GM21360 (cell line): ENCODE data around the gene CEACAM7.

Source experiments
- ATAC-seq: cut with Tn5 transposase; IDR thresholded peaks from one replicate; pipeline ENCODE4 v1.9.1; 2021; ENCODE audit warnings: mild to moderate bottlenecking, moderate library complexity; ENCODE audit not compliant: unreplicated experiment

The CEACAM7 gene

DNA sequence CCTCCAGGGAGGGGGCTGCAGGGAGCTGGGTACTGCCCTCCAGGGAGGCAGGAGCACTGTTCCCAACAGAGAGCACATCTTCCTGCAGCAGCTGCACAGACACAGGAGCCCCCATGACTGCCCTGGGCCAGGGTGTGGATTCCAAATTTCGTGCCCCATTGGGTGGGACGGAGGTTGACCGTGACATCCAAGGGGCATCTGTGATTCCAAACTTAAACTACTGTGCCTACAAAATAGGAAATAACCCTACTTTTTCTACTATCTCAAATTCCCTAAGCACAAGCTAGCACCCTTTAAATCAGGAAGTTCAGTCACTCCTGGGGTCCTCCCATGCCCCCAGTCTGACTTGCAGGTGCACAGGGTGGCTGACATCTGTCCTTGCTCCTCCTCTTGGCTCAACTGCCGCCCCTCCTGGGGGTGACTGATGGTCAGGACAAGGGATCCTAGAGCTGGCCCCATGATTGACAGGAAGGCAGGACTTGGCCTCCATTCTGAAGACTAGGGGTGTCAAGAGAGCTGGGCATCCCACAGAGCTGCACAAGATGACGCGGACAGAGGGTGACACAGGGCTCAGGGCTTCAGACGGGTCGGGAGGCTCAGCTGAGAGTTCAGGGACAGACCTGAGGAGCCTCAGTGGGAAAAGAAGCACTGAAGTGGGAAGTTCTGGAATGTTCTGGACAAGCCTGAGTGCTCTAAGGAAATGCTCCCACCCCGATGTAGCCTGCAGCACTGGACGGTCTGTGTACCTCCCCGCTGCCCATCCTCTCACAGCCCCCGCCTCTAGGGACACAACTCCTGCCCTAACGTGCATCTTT is 12.5 kb upstream of the CEACAM7 start:
- no peak for ATAC-seq

DNA sequence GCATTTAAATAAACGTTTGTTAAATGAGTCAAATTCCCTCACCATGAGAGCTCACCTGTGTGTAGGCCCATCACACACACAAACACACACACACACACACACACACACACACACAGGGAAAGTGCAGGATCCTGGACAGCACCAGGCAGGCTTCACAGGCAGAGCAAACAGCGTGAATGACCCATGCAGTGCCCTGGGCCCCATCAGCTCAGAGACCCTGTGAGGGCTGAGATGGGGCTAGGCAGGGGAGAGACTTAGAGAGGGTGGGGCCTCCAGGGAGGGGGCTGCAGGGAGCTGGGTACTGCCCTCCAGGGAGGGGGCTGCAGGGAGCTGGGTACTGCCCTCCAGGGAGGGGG is 11.9 kb upstream of the CEACAM7 start:
- no peak for ATAC-seq

DNA sequence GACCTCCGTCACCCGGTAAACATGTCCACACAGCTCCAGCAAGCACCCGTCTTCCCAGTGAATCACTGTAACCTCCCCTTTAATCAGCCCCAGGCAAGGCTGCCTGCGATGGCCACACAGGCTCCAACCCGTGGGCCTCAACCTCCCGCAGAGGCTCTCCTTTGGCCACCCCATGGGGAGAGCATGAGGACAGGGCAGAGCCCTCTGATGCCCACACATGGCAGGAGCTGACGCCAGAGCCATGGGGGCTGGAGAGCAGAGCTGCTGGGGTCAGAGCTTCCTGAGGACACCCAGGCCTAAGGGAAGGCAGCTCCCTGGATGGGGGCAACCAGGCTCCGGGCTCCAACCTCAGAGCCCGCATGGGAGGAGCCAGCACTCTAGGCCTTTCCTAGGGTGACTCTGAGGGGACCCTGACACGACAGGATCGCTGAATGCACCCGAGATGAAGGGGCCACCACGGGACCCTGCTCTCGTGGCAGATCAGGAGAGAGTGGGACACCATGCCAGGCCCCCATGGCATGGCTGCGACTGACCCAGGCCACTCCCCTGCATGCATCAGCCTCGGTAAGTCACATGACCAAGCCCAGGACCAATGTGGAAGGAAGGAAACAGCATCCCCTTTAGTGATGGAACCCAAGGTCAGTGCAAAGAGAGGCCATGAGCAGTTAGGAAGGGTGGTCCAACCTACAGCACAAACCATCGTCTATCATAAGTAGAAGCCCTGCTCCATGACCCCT is 11.3 kb upstream of the CEACAM7 start:
- ATAC-seq = no peak

- no peak for ATAC-seq
Observed at GRCh38 chr19:41698746-41699230, 10.7 kb upstream of the CEACAM7 start.

DNA sequence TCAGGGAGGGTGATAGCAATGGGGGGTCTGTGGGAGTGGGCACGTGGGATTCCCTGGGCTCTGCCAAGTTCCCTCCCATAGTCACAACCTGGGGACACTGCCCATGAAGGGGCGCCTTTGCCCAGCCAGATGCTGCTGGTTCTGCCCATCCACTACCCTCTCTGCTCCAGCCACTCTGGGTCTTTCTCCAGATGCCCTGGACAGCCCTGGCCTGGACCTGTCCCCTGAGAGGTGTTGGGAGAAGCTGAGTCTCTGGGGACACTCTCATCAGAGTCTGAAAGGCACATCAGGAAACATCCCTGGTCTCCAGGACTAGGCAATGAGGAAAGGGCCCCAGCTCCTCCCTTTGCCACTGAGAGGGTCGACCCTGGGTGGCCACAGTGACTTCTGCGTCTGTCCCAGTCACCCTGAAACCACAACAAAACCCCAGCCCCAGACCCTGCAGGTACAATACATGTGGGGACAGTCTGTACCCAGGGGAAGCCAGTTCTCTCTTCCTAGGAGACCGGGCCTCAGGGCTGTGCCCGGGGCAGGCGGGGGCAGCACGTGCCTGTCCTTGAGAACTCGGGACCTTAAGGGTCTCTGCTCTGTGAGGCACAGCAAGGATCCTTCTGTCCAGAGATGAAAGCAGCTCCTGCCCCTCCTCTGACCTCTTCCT is 9.3 kb upstream of the CEACAM7 start:
- ATAC-seq = no peak

DNA sequence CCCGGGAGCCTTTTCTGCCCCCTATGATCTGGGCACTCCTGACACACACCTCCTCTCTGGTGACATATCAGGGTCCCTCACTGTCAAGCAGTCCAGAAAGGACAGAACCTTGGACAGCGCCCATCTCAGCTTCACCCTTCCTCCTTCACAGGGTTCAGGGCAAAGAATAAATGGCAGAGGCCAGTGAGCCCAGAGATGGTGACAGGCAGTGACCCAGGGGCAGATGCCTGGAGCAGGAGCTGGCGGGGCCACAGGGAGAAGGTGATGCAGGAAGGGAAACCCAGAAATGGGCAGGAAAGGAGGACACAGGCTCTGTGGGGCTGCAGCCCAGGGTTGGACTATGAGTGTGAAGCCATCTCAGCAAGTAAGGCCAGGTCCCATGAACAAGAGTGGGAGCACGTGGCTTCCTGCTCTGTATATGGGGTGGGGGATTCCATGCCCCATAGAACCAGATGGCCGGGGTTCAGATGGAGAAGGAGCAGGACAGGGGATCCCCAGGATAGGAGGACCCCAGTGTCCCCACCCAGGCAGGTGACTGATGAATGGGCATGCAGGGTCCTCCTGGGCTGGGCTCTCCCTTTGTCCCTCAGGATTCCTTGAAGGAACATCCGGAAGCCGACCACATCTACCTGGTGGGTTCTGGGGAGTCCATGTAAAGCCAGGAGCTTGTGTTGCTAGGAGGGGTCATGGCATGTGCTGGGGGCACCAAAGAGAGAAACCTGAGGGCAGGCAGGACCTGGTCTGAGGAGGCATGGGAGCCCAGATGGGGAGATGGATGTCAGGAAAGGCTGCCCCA is 8.5 kb upstream of the CEACAM7 start:
- ATAC-seq = no peak

- ATAC-seq = no peak
Observed at GRCh38 chr19:41695745-41696144, 7.7 kb upstream of the CEACAM7 start.

- no peak for ATAC-seq
Observed at GRCh38 chr19:41694831-41695635, 7.0 kb upstream of the CEACAM7 start.

DNA sequence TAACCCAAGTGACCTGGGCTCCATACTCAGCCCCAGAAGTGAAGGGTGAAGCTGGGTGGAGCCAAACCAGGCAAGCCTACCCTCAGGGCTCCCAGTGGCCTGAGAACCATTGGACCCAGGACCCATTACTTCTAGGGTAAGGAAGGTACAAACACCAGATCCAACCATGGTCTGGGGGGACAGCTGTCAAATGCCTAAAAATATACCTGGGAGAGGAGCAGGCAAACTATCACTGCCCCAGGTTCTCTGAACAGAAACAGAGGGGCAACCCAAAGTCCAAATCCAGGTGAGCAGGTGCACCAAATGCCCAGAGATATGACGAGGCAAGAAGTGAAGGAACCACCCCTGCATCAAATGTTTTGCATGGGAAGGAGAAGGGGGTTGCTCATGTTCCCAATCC is 6.1 kb upstream of the CEACAM7 start:
- ATAC-seq = no peak

- no peak for ATAC-seq
Observed at GRCh38 chr19:41691268-41691970, 3.3 kb upstream of the CEACAM7 start.

- no peak for ATAC-seq
Observed at GRCh38 chr19:41690801-41691065, 2.7 kb upstream of the CEACAM7 start.

DNA sequence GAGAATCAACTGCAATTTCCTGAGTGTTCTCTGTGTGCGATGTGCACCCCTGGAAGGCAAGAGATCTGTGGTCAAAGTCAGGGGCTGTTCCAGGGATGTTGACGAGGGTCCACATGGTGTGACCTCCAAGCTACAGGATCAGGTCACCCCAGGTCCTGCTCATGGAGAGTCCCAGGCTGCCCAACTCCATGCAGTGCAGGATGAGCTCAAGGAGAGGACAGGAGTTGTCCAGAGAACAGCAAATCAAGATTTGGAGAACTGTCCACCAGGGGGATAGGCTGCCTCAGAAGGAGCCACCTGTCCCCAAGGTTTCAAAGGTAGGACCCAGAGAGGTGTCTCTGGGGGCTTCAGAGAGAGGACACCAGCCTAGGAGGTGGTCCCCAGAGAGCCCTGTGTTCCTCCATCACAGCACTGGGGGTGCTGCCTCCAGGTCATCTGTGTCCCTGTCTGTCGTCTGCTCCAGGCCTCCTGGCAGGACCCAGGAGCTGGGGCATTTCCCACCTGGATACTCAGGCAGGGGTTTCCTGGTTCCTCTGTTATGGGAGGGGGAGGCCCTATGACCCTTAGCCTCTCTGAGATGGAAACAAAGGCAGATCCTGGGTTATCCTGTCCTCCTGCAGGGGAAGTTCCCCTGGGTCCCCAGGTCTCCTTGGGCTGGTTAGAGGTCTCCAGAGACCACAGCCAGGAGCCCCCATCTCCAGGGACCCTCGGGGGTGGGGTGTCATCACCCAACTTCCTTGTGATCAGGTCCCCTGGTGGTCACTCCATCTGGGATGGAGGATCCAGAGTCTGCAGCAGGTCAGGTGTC is 2.1 kb upstream of the CEACAM7 start:
- ATAC-seq = no peak

- ATAC-seq = no peak
Observed at GRCh38 chr19:41688687-41689086, 617 bp upstream of the CEACAM7 start.

GRCh38 chr19:41687419-41687818 is 651 bp downstream of the CEACAM7 start:
- ATAC-seq = no peak

DNA sequence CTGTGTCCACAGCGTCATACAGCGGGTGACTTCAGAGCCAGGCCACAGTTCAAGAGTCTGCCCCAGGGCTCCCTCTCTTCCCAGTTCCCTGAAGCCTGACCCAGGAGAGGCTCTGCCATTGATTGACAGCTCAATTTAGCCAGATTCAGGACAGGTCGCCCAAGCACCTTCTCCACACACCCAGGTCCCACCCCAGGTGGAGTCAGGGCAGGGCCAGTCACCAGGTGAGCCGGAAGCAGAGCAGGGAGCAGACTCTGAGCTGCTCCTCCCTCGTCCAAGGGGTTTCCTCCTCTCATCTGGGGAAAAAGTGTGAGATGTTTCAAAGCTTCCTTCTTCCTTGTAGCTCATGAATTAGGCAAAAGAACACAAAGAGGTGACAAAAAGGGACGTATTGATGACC is 5.6 kb downstream of the CEACAM7 start:
- ATAC-seq = no peak

DNA sequence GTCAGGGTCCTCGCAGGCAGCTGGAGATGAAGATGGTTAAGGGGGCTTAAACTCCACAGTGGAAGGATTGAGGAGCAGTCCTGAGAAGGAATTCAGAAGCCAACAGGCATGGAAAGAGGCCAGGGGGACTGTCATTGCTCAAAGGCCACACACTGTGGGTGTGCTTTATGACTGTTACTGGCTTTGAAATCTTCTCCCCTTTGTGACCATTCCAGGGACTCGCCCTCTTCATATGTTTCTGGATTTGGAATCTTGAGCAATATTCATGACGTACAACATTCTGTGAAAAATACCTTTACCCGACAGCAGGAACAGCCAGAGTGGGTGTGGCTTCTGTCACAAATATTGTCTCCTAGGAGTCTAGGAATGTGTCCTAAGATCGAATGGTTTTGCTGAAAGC is 16.6 kb downstream of the CEACAM7 start:
- no peak for ATAC-seq

DNA sequence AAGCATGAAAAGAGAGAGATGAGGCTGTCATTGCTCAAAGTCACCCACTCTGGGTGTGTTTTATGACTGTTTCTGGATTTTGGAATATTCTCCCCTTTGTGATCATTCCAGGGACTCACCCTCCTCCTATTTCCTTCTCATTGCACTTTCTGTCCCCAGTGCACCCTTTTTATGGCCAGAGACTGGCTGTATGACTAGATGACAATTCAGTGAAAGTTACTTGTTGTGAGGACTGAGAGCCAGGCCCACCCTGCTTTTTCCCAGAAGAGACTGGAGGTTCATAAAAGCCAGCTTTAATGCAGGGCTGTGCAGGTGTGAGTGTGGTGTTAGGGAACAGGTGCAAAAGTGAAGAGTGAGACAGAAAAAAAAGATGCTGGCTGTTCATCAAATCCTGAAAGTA is 17.3 kb downstream of the CEACAM7 start:
- ATAC-seq = no peak

- ATAC-seq = no peak
Observed at GRCh38 chr19:41668315-41668714, 19.8 kb downstream of the CEACAM7 start.

GRCh38 chr19:41666075-41666474 is 22.0 kb downstream of the CEACAM7 start:
- no peak for ATAC-seq
